HEK293 (cell line): ENCODE measurements around the gene SEC23B.
A peak's percentile ranks its signal among the peaks of the same experiment; 100 is the strongest.

Source experiments
- KLF1 ChIP-seq: fragments of 450-650 bp; formaldehyde crosslinking; IDR thresholded peaks from 2 replicates; pipeline ENCODE4 v1.5.1; 2016; ENCODE audit warnings: missing biosample characterization, missing genetic modification characterization
- KLF10 ChIP-seq: fragments of 450-650 bp; IDR thresholded peaks from 2 replicates; pipeline ENCODE4 v1.5.1; 2018; ENCODE audit warnings: missing biosample characterization, mild to moderate bottlenecking, missing genetic modification characterization
- REPIN1 ChIP-seq: fragments of 450-650 bp; formaldehyde crosslinking; IDR thresholded peaks from 2 replicates; pipeline ENCODE4 v1.5.1; 2017; ENCODE audit warnings: missing biosample characterization, missing genetic modification characterization, low read depth
- SP3 ChIP-seq: fragments of 450-650 bp; formaldehyde crosslinking; IDR thresholded peaks from 2 replicates; pipeline ENCODE4 v1.5.1; 2016; ENCODE audit warnings: missing biosample characterization, missing genetic modification characterization
- YY2 ChIP-seq: fragments of 450-650 bp; formaldehyde crosslinking; IDR thresholded peaks from 2 replicates; pipeline ENCODE4 v1.5.1; 2016; ENCODE audit warnings: missing biosample characterization, missing genetic modification characterization
- ZBTB20 ChIP-seq: fragments of 450-650 bp; formaldehyde crosslinking; IDR thresholded peaks from 2 replicates; pipeline ENCODE4 v1.5.1; 2016; ENCODE audit warnings: missing biosample characterization, missing genetic modification characterization
- ZNF10 ChIP-seq: fragments of 450-650 bp; formaldehyde crosslinking; IDR thresholded peaks from 2 replicates; pipeline ENCODE4 v1.5.1; 2017; ENCODE audit warnings: missing biosample characterization, missing genetic modification characterization
- ZNF121 ChIP-seq: fragments of 450-650 bp; formaldehyde crosslinking; IDR thresholded peaks from 2 replicates; pipeline ENCODE4 v1.5.1; 2016; ENCODE audit warnings: missing biosample characterization, missing genetic modification characterization
- ZNF133 ChIP-seq: fragments of 450-650 bp; formaldehyde crosslinking; IDR thresholded peaks from 2 replicates; pipeline ENCODE4 v1.5.1; 2016; ENCODE audit warnings: missing biosample characterization, missing genetic modification characterization
- ZNF175 ChIP-seq: fragments of 450-650 bp; formaldehyde crosslinking; IDR thresholded peaks from 2 replicates; pipeline ENCODE4 v1.5.1; 2016; ENCODE audit warnings: missing biosample characterization, missing genetic modification characterization
- ZNF211 ChIP-seq: fragments of 450-650 bp; formaldehyde crosslinking; IDR thresholded peaks from 2 replicates; pipeline ENCODE4 v1.5.1; 2016; ENCODE audit warnings: low read depth, missing biosample characterization, missing genetic modification characterization
- ZNF214 ChIP-seq: fragments of 450-650 bp; formaldehyde crosslinking; IDR thresholded peaks from 2 replicates; pipeline ENCODE4 v1.5.1; 2017; ENCODE audit warnings: missing biosample characterization, mild to moderate bottlenecking, missing genetic modification characterization, borderline replicate concordance
- ZNF23 ChIP-seq: fragments of 450-650 bp; formaldehyde crosslinking; IDR thresholded peaks from 2 replicates; pipeline ENCODE4 v1.5.1; 2016; ENCODE audit warnings: missing biosample characterization, missing genetic modification characterization, borderline replicate concordance
- ZNF302 ChIP-seq: fragments of 450-650 bp; formaldehyde crosslinking; IDR thresholded peaks from 2 replicates; pipeline ENCODE4 v1.5.1; 2016; ENCODE audit warnings: missing biosample characterization, missing genetic modification characterization, low read depth
- ZNF416 ChIP-seq: fragments of 450-650 bp; formaldehyde crosslinking; IDR thresholded peaks from 2 replicates; pipeline ENCODE4 v1.5.1; 2016; ENCODE audit warnings: missing biosample characterization, missing genetic modification characterization
- ZNF423 ChIP-seq: fragments of 450-650 bp; formaldehyde crosslinking; IDR thresholded peaks from 2 replicates; pipeline ENCODE4 v1.5.1; 2016; ENCODE audit warnings: missing biosample characterization, missing genetic modification characterization
- ZNF426 ChIP-seq: fragments of 450-650 bp; formaldehyde crosslinking; IDR thresholded peaks from 2 replicates; pipeline ENCODE4 v1.5.1; 2017; ENCODE audit warnings: missing biosample characterization, missing genetic modification characterization, mild to moderate bottlenecking, inconsistent platforms, moderate library complexity
- ZNF510 ChIP-seq: fragments of 450-650 bp; formaldehyde crosslinking; IDR thresholded peaks from 2 replicates; pipeline ENCODE4 v1.5.1; 2018; ENCODE audit warnings: mild to moderate bottlenecking, missing genetic modification characterization, missing biosample characterization; ENCODE audit not compliant: insufficient replicate concordance
- ZNF555 ChIP-seq: fragments of 450-650 bp; formaldehyde crosslinking; conservative IDR thresholded peaks from 2 replicates; pipeline ENCODE4 v1.5.1; 2017; ENCODE audit warnings: missing biosample characterization, mild to moderate bottlenecking, missing genetic modification characterization, inconsistent platforms
- ZNF558 ChIP-seq: fragments of 450-650 bp; formaldehyde crosslinking; IDR thresholded peaks from 2 replicates; pipeline ENCODE4 v1.5.1; 2016; ENCODE audit warnings: missing biosample characterization, missing genetic modification characterization
- ZNF560 ChIP-seq: fragments of 450-650 bp; formaldehyde crosslinking; IDR thresholded peaks from 2 replicates; pipeline ENCODE4 v1.5.1; 2017; ENCODE audit warnings: missing biosample characterization, missing genetic modification characterization, borderline replicate concordance
- ZNF785 ChIP-seq: fragments of 450-650 bp; formaldehyde crosslinking; IDR thresholded peaks from 2 replicates; pipeline ENCODE4 v1.5.1; 2016; ENCODE audit warnings: missing biosample characterization, missing genetic modification characterization
- ZNF792 ChIP-seq: fragments of 450-650 bp; formaldehyde crosslinking; IDR thresholded peaks from 2 replicates; pipeline ENCODE4 v1.5.1; 2016; ENCODE audit warnings: missing biosample characterization, missing genetic modification characterization
- TF ChIP-seq, protein P1 (sequence below): fragments of 450-650 bp; formaldehyde crosslinking; IDR thresholded peaks from 2 replicates; pipeline ENCODE4 v1.5.1; 2016; ENCODE audit warnings: missing biosample characterization, missing genetic modification characterization, low read depth
- TF ChIP-seq, protein P2 (sequence below): fragments of 450-650 bp; formaldehyde crosslinking; IDR thresholded peaks from 2 replicates; pipeline ENCODE4 v1.5.1; 2016; ENCODE audit warnings: missing biosample characterization, missing genetic modification characterization
- TF ChIP-seq, protein P3 (sequence below): fragments of 450-650 bp; formaldehyde crosslinking; IDR thresholded peaks from 2 replicates; pipeline ENCODE4 v1.5.1; 2016; ENCODE audit warnings: missing biosample characterization, missing genetic modification characterization, borderline replicate concordance
- TF ChIP-seq, protein P4 (sequence below): fragments of 450-650 bp; formaldehyde crosslinking; IDR thresholded peaks from 2 replicates; pipeline ENCODE4 v1.5.1; 2016; ENCODE audit warnings: missing biosample characterization, missing genetic modification characterization
- TF ChIP-seq, protein P5 (sequence below): fragments of 450-650 bp; formaldehyde crosslinking; IDR thresholded peaks from 2 replicates; pipeline ENCODE4; 2016; ENCODE audit warnings: missing biosample characterization, missing genetic modification characterization

Gene SEC23B

DNA sequence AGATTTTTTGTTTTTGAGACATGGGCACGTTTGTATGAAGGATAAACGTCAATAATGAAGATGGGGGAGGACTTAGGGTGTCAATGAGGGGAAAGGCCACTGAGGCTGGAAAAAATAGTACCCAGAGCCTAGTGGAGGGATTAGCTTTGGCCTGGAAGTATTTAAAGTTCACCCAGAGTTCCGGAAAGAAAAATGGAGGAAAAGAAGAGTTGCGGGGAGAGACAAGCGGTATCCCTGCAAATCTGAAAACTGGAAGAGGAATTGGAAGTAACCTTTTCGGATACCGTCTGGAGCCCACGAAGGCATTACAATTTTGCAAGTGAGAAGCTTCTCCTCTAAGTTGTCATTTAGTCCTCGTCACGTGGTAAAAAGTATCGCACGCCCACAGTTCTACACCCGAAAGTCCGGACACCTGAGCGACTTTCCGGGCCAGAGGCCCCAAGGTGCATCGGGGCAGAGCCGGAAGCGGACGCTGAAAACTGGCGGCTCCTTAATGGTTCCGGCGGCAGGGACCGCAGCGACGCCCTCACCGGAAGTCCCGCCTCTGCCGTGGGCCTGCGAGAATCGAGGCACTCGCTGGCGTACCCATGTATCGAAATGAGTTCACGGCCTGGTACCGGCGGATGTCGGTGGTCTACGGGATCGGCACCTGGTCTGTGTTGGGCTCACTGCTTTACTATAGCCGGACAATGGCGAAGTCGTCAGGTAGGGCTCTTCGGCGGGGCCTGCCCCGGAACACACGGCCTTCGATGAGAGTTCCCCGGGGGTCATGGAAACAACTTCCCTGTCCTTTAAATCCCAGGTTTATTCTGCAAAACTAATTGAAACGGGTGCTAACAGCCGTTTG lies 59.4 kb downstream of the SEC23B start, which contains the start of gene SMIM26 (continued):
- TF ChIP-seq, protein P1, sequence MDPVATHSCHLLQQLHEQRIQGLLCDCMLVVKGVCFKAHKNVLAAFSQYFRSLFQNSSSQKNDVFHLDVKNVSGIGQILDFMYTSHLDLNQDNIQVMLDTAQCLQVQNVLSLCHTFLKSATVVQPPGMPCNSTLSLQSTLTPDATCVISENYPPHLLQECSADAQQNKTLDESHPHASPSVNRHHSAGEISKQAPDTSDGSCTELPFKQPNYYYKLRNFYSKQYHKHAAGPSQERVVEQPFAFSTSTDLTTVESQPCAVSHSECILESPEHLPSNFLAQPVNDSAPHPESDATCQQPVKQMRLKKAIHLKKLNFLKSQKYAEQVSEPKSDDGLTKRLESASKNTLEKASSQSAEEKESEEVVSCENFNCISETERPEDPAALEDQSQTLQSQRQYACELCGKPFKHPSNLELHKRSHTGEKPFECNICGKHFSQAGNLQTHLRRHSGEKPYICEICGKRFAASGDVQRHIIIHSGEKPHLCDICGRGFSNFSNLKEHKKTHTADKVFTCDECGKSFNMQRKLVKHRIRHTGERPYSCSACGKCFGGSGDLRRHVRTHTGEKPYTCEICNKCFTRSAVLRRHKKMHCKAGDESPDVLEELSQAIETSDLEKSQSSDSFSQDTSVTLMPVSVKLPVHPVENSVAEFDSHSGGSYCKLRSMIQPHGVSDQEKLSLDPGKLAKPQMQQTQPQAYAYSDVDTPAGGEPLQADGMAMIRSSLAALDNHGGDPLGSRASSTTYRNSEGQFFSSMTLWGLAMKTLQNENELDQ (tag by site-specific recombination) = no peak
- TF ChIP-seq ZNF510 (no peak), ZNF792 (no peak), ZNF133 (tag by site-specific recombination) (no peak), ZNF302 (no peak), ZNF555 (tag by site-specific recombination) (no peak), ZNF423 (tag by site-specific recombination) (no peak), ZNF416 (tag by site-specific recombination) (no peak), KLF1 (tag by site-specific recombination) (no peak), YY2 (tag by site-specific recombination) (0 out of 2 replicates have a peak, but pooled peaks have one; percentile 23), ZNF23 (tag by site-specific recombination) (no peak), ZNF785 (tag by site-specific recombination) (0 out of 2 replicates have a peak, but pooled peaks have one; percentile 30), ZNF560 (tag by site-specific recombination) (0 out of 2 replicates have a peak, but pooled peaks have one; percentile 32), ZNF214 (no peak), ZNF121 (tag by site-specific recombination) (no peak), ZNF10 (tag by site-specific recombination) (no peak), ZBTB20 (tag by site-specific recombination) (no peak), ZNF211 (tag by site-specific recombination) (no peak), ZNF175 (tag by site-specific recombination) (no peak), REPIN1 (peak; percentile 87; the same call in 1 of the 2 replicates), ZNF558 (tag by site-specific recombination) (no peak; the same call in 1 of the 2 replicates), KLF10 (tag by site-specific recombination) (peak; percentile 22; the same call in 1 of the 2 replicates), ZNF426 (tag by site-specific recombination) (no peak), SP3 (tag by site-specific recombination) (peak; percentile 62)
- TF ChIP-seq, protein P2, sequence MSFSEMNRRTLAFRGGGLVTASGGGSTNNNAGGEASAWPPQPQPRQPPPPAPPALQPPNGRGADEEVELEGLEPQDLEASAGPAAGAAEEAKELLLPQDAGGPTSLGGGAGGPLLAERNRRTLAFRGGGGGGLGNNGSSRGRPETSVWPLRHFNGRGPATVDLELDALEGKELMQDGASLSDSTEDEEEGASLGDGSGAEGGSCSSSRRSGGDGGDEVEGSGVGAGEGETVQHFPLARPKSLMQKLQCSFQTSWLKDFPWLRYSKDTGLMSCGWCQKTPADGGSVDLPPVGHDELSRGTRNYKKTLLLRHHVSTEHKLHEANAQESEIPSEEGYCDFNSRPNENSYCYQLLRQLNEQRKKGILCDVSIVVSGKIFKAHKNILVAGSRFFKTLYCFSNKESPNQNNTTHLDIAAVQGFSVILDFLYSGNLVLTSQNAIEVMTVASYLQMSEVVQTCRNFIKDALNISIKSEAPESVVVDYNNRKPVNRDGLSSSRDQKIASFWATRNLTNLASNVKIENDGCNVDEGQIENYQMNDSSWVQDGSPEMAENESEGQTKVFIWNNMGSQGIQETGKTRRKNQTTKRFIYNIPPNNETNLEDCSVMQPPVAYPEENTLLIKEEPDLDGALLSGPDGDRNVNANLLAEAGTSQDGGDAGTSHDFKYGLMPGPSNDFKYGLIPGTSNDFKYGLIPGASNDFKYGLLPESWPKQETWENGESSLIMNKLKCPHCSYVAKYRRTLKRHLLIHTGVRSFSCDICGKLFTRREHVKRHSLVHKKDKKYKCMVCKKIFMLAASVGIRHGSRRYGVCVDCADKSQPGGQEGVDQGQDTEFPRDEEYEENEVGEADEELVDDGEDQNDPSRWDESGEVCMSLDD = no peak; the same call in 1 of the 2 replicates
- TF ChIP-seq, protein P3, sequence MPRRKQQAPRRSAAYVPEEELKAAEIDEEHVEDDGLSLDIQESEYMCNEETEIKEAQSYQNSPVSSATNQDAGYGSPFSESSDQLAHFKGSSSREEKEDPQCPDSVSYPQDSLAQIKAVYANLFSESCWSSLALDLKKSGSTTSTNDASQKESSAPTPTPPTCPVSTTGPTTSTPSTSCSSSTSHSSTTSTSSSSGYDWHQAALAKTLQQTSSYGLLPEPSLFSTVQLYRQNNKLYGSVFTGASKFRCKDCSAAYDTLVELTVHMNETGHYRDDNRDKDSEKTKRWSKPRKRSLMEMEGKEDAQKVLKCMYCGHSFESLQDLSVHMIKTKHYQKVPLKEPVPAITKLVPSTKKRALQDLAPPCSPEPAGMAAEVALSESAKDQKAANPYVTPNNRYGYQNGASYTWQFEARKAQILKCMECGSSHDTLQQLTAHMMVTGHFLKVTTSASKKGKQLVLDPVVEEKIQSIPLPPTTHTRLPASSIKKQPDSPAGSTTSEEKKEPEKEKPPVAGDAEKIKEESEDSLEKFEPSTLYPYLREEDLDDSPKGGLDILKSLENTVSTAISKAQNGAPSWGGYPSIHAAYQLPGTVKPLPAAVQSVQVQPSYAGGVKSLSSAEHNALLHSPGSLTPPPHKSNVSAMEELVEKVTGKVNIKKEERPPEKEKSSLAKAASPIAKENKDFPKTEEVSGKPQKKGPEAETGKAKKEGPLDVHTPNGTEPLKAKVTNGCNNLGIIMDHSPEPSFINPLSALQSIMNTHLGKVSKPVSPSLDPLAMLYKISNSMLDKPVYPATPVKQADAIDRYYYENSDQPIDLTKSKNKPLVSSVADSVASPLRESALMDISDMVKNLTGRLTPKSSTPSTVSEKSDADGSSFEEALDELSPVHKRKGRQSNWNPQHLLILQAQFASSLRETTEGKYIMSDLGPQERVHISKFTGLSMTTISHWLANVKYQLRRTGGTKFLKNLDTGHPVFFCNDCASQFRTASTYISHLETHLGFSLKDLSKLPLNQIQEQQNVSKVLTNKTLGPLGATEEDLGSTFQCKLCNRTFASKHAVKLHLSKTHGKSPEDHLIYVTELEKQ (tag by site-specific recombination) = no peak; the same call in 1 of the 2 replicates
- TF ChIP-seq, protein P4, sequence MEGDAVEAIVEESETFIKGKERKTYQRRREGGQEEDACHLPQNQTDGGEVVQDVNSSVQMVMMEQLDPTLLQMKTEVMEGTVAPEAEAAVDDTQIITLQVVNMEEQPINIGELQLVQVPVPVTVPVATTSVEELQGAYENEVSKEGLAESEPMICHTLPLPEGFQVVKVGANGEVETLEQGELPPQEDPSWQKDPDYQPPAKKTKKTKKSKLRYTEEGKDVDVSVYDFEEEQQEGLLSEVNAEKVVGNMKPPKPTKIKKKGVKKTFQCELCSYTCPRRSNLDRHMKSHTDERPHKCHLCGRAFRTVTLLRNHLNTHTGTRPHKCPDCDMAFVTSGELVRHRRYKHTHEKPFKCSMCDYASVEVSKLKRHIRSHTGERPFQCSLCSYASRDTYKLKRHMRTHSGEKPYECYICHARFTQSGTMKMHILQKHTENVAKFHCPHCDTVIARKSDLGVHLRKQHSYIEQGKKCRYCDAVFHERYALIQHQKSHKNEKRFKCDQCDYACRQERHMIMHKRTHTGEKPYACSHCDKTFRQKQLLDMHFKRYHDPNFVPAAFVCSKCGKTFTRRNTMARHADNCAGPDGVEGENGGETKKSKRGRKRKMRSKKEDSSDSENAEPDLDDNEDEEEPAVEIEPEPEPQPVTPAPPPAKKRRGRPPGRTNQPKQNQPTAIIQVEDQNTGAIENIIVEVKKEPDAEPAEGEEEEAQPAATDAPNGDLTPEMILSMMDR = no peak
- TF ChIP-seq, protein P5, sequence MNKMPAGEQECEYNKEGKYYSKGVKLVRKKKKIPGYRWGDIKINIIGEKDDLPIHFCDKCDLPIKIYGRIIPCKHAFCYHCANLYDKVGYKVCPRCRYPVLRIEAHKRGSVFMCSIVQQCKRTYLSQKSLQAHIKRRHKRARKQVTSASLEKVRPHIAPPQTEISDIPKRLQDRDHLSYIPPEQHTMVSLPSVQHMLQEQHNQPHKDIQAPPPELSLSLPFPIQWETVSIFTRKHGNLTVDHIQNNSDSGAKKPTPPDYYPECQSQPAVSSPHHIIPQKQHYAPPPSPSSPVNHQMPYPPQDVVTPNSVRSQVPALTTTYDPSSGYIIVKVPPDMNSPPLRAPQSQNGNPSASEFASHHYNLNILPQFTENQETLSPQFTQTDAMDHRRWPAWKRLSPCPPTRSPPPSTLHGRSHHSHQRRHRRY = no peak
